ENCODE data around the gene ILF3.

Gene ILF3

DNA sequence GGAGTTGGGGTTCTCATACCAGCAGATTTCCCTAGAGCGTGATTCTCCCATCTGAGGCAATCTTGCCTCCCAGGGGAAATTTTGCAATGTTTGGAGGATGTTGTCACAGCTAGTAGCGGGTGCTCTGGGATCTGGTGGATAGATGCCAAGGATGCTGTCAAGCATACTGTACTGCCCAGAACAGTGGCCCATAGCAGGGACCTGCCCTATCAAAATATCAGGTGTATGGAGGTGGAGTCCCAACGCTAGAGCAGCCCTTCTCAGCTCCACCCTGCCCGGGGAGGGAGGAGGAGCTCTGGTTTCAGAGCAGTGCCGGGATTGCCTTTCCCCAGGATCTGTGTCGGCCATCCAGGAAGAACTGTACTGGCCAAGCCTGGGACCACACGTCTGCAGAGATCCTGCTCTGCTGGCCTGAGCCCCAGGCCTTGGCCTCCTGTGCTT is 36.2 kb downstream of the ILF3 start:
- TF ChIP-seq CREB1 (IDR thresholded peaks at IDR 0.05; ENCODE audit: low read depth) (no peak), ZBTB7A (IDR thresholded peaks at IDR 0.05; ENCODE audit: low read depth) (no peak), TEAD4 (IDR thresholded peaks at IDR 0.05) (no peak), CEBPB (IDR thresholded peaks at IDR 0.05) (peak; percentile 55)
- TF ChIP-seq, protein P1, sequence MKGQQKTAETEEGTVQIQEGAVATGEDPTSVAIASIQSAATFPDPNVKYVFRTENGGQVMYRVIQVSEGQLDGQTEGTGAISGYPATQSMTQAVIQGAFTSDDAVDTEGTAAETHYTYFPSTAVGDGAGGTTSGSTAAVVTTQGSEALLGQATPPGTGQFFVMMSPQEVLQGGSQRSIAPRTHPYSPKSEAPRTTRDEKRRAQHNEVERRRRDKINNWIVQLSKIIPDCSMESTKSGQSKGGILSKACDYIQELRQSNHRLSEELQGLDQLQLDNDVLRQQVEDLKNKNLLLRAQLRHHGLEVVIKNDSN (IDR thresholded peaks at IDR 0.05): no peak

DNA sequence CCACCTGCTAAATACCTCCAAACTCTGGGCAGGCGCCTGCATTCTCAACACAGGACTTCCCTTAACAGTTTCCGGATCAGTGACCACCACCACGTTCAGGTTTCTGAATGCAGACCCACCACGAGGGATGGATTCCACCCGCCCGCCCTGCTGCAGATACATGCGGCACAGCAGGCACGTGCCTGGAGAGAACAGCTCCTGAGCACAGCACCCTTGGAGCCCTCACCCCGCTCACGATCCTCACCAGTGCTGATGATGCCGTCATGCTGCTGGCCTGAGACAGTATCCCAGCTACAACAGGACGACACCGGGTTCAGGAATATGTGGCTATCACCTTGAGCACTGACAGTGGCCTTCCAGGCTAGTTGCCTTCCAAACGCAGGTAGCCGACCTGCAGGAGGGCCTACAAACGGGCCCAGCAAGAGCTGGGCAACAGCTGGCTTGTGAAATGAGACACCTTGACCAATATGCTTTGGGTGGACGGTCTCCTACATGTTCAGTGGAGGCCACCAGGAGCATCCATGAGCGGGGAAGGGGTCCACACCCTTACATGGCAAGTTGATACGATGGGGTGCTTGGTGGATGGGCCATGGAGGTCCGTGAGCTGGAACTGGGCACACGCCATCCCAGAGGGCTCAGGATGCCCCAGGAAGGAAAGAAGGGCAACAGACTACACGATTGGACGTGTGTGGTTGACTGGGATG is 37.2 kb downstream of the ILF3 start:
- TF ChIP-seq TAF1 (IDR thresholded peaks at IDR 0.05; ENCODE audit: low read depth): no peak
- TF ChIP-seq NFIC (IDR thresholded peaks at IDR 0.05): no peak
- no peak for TF ChIP-seq EP300 (IDR thresholded peaks at IDR 0.05; ENCODE audit: borderline replicate concordance)
- no peak for TF ChIP-seq YY1 (IDR thresholded peaks at IDR 0.05; ENCODE audit: low read depth)
- TF ChIP-seq CREB1 (IDR thresholded peaks at IDR 0.05; ENCODE audit: low read depth): no peak

DNA sequence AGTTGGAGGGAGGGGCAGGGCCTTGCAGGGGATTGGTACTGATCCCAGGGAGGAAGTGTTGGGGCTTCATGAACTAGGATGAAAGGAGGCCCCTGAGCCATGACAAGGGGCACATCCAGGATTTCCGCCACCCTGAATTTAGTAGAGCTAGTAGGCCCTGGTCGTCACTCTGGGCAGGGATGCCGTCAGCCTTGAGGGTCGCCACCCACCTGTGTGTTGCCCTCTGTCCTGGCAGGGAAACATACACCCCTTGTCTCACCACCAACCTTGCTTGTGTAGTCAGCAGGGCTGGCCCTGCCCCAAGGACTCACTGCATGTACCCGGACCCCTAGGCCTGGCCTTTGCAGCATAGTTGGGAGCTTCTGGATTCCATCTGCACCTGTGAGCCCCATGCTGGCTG is 37.7 kb downstream of the ILF3 start:
- TF ChIP-seq RAD21 (IDR thresholded peaks at IDR 0.05; ENCODE audit: low read depth): no peak
- no peak for TF ChIP-seq ZBTB7A (IDR thresholded peaks at IDR 0.05; ENCODE audit: low read depth)
- TF ChIP-seq, protein P1 (IDR thresholded peaks at IDR 0.05): no peak
- TF ChIP-seq NFIC (IDR thresholded peaks at IDR 0.05): no peak
- TF ChIP-seq, protein P2, sequence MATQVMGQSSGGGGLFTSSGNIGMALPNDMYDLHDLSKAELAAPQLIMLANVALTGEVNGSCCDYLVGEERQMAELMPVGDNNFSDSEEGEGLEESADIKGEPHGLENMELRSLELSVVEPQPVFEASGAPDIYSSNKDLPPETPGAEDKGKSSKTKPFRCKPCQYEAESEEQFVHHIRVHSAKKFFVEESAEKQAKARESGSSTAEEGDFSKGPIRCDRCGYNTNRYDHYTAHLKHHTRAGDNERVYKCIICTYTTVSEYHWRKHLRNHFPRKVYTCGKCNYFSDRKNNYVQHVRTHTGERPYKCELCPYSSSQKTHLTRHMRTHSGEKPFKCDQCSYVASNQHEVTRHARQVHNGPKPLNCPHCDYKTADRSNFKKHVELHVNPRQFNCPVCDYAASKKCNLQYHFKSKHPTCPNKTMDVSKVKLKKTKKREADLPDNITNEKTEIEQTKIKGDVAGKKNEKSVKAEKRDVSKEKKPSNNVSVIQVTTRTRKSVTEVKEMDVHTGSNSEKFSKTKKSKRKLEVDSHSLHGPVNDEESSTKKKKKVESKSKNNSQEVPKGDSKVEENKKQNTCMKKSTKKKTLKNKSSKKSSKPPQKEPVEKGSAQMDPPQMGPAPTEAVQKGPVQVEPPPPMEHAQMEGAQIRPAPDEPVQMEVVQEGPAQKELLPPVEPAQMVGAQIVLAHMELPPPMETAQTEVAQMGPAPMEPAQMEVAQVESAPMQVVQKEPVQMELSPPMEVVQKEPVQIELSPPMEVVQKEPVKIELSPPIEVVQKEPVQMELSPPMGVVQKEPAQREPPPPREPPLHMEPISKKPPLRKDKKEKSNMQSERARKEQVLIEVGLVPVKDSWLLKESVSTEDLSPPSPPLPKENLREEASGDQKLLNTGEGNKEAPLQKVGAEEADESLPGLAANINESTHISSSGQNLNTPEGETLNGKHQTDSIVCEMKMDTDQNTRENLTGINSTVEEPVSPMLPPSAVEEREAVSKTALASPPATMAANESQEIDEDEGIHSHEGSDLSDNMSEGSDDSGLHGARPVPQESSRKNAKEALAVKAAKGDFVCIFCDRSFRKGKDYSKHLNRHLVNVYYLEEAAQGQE (IDR thresholded peaks at IDR 0.05; ENCODE audit: low read depth): no peak
- TF ChIP-seq CREB1 (IDR thresholded peaks at IDR 0.05; ENCODE audit: low read depth): no peak
- TF ChIP-seq, protein P3, sequence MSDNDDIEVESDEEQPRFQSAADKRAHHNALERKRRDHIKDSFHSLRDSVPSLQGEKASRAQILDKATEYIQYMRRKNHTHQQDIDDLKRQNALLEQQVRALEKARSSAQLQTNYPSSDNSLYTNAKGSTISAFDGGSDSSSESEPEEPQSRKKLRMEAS (IDR thresholded peaks at IDR 0.05): no peak
- TF ChIP-seq FOXM1 (IDR thresholded peaks at IDR 0.05; ENCODE audit: borderline replicate concordance, low read depth): no peak
- TF ChIP-seq YY1 (IDR thresholded peaks at IDR 0.05; ENCODE audit: low read depth): no peak
- no peak for TF ChIP-seq TAF1 (IDR thresholded peaks at IDR 0.05; ENCODE audit: low read depth)
- no peak for TF ChIP-seq CEBPB (IDR thresholded peaks at IDR 0.05)
- no peak for TF ChIP-seq EGR1 (IDR thresholded peaks at IDR 0.05)
- no peak for TF ChIP-seq EP300 (IDR thresholded peaks at IDR 0.05; ENCODE audit: borderline replicate concordance)

DNA sequence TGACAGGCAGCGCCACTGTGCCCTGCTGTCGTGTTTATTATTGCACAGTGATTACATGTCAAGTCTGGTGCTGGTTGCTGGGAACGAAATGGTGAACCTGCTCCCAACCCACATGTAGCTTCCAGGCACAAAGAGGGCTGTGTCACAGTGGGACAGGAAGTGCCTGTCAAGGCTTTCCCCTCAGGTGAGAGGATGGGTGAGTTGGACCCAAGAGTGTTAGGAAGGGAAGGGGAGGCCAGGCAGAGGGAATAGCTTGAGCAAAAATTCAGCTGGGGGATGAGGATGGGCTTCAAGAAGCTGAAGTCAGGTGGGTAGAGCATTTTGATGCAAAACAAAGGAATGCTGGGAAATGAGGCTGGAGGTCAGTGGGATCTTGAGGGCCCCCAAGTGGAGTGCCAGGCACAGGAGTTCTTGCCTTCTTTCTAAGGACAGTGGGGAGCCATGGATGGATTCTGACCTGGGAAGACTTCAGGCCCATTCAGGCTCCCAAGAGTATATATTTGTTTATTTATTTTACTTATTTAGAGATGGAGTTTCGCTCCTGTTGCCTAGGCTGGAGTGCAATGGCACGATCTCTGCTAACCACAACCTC is 38.6 kb downstream of the ILF3 start:
- TF ChIP-seq EP300 (IDR thresholded peaks at IDR 0.05; ENCODE audit: borderline replicate concordance) (no peak), FOXM1 (IDR thresholded peaks at IDR 0.05; ENCODE audit: borderline replicate concordance, low read depth) (no peak)
- TF ChIP-seq, protein P1 (IDR thresholded peaks at IDR 0.05): no peak

DNA sequence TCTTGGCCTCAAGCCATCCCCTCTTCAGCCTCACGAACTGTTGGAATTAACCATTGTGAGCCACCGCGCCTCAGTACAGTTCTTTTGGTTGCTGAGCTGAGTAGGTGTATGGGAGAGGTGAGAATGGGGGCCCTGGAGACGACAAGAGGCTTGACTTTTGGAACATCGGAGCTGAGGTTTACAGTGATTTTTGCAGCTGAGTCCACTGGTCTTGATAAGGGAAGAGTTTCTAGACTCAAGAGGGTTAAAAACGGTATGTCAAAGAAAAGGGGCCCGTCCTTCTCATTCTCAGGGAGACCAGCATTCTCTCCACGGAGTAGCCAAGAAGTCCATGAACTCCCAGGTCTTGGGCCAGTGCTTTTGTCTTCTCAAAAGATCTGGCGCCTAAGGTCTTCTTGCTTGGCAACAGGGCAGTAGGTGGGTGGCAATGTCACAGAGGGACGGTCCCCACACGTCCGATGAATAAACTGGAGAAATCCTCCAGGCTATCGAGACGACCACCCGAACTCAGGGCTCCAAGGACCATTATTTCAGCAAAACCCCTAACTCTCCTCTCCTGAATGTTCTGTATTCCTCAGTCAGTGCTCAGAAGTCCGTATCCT is 40.7 kb downstream of the ILF3 start:
- no peak for TF ChIP-seq TCF12 (IDR thresholded peaks at IDR 0.05; ENCODE audit: low read depth)
- no peak for TF ChIP-seq CREB1 (IDR thresholded peaks at IDR 0.05; ENCODE audit: low read depth)
- TF ChIP-seq EGR1 (IDR thresholded peaks at IDR 0.05): no peak

DNA sequence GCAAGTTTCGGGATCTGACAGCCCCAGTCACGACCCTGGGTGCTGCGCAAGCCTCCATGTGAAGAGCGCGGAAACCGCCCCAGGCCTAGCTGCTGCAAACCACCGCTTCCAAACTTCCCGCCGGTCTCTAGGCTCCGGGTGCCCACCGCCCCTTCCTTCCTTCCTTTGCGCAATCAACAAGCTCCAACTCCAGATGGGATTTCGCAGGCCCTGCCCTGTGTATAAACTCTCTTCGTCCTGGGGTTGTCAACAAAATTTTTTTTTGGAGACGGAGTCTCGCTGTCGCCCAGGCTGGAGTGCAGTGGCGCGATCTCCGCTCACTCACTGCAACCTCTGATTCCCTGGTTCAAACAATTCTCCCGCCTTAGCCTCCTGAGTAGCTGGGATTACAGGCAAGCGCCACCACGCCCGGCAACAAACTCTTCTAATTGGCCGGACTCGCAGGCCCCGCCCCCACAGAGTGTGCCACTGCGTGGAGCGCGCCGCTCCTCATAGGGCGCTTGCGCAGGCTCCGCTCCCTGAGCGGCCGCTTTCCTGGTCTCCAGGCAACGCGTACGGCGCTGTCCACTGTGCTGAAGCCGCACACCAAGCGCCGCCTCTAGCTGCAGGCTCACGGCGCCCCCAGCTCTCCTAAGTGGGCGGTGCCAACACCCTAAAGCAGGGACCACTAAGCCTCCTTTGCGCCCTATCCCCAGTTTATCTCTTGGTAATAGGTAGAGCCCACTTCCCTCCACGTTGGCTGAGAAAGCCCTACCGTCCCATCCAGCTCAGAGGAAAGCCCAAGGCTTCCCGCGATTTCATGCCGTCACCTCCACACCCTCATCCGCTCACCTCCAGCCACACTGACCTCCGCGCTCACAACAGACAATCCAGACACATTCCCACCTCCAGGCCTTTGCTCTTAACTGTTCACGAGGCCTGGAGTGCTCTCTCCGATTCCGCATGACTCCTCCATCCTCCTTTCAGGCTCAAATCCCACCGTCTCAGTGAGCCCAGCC is 41.6 kb downstream of the ILF3 start:
- TF ChIP-seq RAD21 (IDR thresholded peaks at IDR 0.05; ENCODE audit: low read depth) (no peak), EGR1 (IDR thresholded peaks at IDR 0.05) (peak; percentile 65), EP300 (IDR thresholded peaks at IDR 0.05; ENCODE audit: borderline replicate concordance) (no peak), ZBTB7A (IDR thresholded peaks at IDR 0.05; ENCODE audit: low read depth) (no peak), CREB1 (IDR thresholded peaks at IDR 0.05; ENCODE audit: low read depth) (no peak), YY1 (IDR thresholded peaks at IDR 0.05; ENCODE audit: low read depth) (0 out of 2 replicates have a peak, but pooled peaks have one; percentile 33), TEAD4 (IDR thresholded peaks at IDR 0.05) (no peak; the same call in 1 of the 2 replicates), NFIC (IDR thresholded peaks at IDR 0.05) (no peak), TAF1 (IDR thresholded peaks at IDR 0.05; ENCODE audit: low read depth) (no peak), CEBPB (IDR thresholded peaks at IDR 0.05) (peak; percentile 65), FOXM1 (IDR thresholded peaks at IDR 0.05; ENCODE audit: borderline replicate concordance, low read depth) (peak; percentile 42; the same call in 1 of the 2 replicates), TCF12 (IDR thresholded peaks at IDR 0.05; ENCODE audit: low read depth) (peak; percentile 18; the same call in 1 of the 2 replicates)
- TF ChIP-seq, protein P3 (IDR thresholded peaks at IDR 0.05): peak; percentile 68
- TF ChIP-seq, protein P2 (IDR thresholded peaks at IDR 0.05; ENCODE audit: low read depth): peak; percentile 100
- TF ChIP-seq, protein P1 (IDR thresholded peaks at IDR 0.05): 0 out of 2 replicates have a peak, but pooled peaks have one; percentile 4

All from Ishikawa (cell line).